Uterus (tissue), 2 donors: Measurements from ENCODE around the gene IL1R1.

Experiments
- POLR2A ChIP-seq, 2 donors: fragments of 450-650 bp; IDR thresholded peaks; one replicate each; pipeline ENCODE4 v1.6.1; 2016; ENCODE audit warnings: antibody characterized with exemption in 2 of 2, mild to moderate bottlenecking in 1 of 2, moderate library complexity in 1 of 2
- TF ChIP-seq, protein P1 (sequence below), 4 experiments: fragments of 200-600 bp in 2 of 4; fragments of 450-650 bp in 2 of 4; sonication (generic) in 2 of 4; IDR thresholded peaks; one replicate each; pipeline ENCODE4 v1.5.1; 2016 to 2019; ENCODE audit warnings: antibody characterized with exemption in 4 of 4, mild to moderate bottlenecking in 2 of 4, moderate library complexity in 1 of 4

DNA sequence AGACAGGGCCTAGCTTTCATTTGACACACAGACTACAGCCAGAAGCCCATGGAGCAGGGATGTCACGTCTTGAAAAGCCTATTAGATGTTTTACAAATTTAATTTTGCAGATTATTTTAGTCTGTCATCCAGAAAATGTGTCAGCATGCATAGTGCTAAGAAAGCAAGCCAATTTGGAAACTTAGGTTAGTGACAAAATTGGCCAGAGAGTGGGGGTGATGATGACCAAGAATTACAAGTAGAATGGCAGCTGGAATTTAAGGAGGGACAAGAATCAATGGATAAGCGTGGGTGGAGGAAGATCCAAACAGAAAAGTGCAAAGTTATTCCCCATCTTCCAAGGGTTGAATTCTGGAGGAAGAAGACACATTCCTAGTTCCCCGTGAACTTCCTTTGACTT, 36.5 kb downstream of the IL1R1 start:
- no peak for TF ChIP-seq POLR2A (IDR thresholded peaks at IDR 0.05)
- TF ChIP-seq, protein P1, sequence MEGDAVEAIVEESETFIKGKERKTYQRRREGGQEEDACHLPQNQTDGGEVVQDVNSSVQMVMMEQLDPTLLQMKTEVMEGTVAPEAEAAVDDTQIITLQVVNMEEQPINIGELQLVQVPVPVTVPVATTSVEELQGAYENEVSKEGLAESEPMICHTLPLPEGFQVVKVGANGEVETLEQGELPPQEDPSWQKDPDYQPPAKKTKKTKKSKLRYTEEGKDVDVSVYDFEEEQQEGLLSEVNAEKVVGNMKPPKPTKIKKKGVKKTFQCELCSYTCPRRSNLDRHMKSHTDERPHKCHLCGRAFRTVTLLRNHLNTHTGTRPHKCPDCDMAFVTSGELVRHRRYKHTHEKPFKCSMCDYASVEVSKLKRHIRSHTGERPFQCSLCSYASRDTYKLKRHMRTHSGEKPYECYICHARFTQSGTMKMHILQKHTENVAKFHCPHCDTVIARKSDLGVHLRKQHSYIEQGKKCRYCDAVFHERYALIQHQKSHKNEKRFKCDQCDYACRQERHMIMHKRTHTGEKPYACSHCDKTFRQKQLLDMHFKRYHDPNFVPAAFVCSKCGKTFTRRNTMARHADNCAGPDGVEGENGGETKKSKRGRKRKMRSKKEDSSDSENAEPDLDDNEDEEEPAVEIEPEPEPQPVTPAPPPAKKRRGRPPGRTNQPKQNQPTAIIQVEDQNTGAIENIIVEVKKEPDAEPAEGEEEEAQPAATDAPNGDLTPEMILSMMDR (IDR thresholded peaks at IDR 0.05) = no peak
